ENCODE data around the gene CCDC110. TPM values are rescaled to one million over a fixed set of nuclear protein-coding genes. Genes with fewer than 3 reads are reported as not detected.

CCDC110 gene
- total and polyA plus RNA-seq, 2 of the 13 experiments (the other 11 are each of a cell fraction or from before 2014, with no cell fraction given): not detected

DNA sequence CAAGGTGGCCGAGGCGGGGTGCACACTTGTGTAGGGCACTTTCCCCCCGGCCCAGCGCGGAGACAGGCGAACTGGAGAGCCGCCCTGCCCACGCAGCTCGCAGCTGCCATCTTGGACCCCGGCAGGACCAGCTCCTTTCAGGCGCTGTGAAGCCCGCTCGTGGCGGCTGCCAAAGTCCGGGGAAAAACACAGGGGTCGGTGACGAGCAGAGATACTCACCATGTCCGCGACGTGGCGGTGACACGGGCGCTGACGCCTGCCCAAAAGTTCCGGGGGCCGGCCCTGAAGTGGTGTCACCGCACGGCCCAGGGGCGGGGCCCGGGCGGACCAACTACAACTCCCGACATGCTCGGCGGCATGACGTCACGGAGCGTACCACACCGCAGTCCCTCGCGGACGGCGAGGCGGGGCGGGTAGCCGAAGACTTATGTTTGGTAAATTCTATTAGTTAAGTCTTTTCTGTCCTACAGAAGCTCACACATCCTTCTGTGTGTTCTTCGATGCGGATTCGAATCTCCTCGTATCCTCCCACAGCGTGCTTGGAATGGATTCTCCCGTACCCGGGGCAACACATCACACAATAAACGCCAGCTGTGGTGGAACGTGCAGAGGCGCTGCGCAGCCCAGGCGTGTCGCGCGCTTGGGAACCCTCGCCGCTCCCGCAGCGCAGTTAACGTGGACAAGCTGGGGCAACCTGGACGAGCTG is 45.7 kb downstream of the CCDC110 start, which contains the start of gene UFSP2 (continued):
- TF ChIP-seq PLSCR1 (CRISPR knock-in tag; IDR thresholded peaks at IDR 0.05; ENCODE audit: borderline replicate concordance): no peak
- TF ChIP-seq ZNF781 (CRISPR knock-in tag; IDR thresholded peaks at IDR 0.05; ENCODE audit: borderline replicate concordance, not compliant biosample characterization): peak; percentile 63
- no peak for TF ChIP-seq ZNF773 (CRISPR knock-in tag; IDR thresholded peaks at IDR 0.05; ENCODE audit: borderline replicate concordance)
- no peak for TF ChIP-seq ARNT (IDR thresholded peaks at IDR 0.05)
- no peak for TF ChIP-seq ZNF234 (CRISPR knock-in tag; conservative IDR thresholded peaks at IDR 0.05)
- no peak for TF ChIP-seq ZBTB26 (CRISPR knock-in tag; IDR thresholded peaks at IDR 0.05; ENCODE audit: borderline replicate concordance)
- no peak for TF ChIP-seq MTF1 (CRISPR knock-in tag; IDR thresholded peaks at IDR 0.05)
- peak; percentile 87 for TF ChIP-seq NAIF1 (CRISPR knock-in tag; IDR thresholded peaks at IDR 0.05; ENCODE audit: borderline replicate concordance)
- no peak for TF ChIP-seq SRF (IDR thresholded peaks at IDR 0.05; ENCODE audit: low read depth, low read length)
- no peak for TF ChIP-seq FOXM1 (CRISPR knock-in tag; IDR thresholded peaks at IDR 0.05)
- no peak for TF ChIP-seq SSRP1 (CRISPR knock-in tag; IDR thresholded peaks at IDR 0.05)
- no peak for TF ChIP-seq DNMT1 (CRISPR knock-in tag; IDR thresholded peaks at IDR 0.05)
- TF ChIP-seq ZNF253 (CRISPR knock-in tag; IDR thresholded peaks at IDR 0.05; ENCODE audit: borderline replicate concordance): no peak
- TF ChIP-seq CBX5 (CRISPR knock-in tag; IDR thresholded peaks at IDR 0.05; ENCODE audit: borderline replicate concordance): peak; percentile 38; the same call in 1 of the 2 replicates
- TF ChIP-seq, protein P1, sequence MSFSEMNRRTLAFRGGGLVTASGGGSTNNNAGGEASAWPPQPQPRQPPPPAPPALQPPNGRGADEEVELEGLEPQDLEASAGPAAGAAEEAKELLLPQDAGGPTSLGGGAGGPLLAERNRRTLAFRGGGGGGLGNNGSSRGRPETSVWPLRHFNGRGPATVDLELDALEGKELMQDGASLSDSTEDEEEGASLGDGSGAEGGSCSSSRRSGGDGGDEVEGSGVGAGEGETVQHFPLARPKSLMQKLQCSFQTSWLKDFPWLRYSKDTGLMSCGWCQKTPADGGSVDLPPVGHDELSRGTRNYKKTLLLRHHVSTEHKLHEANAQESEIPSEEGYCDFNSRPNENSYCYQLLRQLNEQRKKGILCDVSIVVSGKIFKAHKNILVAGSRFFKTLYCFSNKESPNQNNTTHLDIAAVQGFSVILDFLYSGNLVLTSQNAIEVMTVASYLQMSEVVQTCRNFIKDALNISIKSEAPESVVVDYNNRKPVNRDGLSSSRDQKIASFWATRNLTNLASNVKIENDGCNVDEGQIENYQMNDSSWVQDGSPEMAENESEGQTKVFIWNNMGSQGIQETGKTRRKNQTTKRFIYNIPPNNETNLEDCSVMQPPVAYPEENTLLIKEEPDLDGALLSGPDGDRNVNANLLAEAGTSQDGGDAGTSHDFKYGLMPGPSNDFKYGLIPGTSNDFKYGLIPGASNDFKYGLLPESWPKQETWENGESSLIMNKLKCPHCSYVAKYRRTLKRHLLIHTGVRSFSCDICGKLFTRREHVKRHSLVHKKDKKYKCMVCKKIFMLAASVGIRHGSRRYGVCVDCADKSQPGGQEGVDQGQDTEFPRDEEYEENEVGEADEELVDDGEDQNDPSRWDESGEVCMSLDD (CRISPR knock-in tag; IDR thresholded peaks at IDR 0.05; ENCODE audit: borderline replicate concordance): no peak
- TF ChIP-seq, protein P2, sequence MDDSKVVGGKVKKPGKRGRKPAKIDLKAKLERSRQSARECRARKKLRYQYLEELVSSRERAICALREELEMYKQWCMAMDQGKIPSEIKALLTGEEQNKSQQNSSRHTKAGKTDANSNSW (CRISPR knock-in tag; IDR thresholded peaks at IDR 0.05; ENCODE audit: borderline replicate concordance): no peak
- no peak for TF ChIP-seq SOX13 (IDR thresholded peaks at IDR 0.05)
- peak in 1 of 2 experiments; percentile 60; a peak in 2 of 4 replicates for TF ChIP-seq SOX13 (CRISPR knock-in tag; conservative IDR thresholded peaks at IDR 0.05 in 1 of 2, IDR thresholded peaks at IDR 0.05 in 1 of 2)
- TF ChIP-seq CREB3 (CRISPR knock-in tag; IDR thresholded peaks at IDR 0.05): no peak
- TF ChIP-seq, protein P3, sequence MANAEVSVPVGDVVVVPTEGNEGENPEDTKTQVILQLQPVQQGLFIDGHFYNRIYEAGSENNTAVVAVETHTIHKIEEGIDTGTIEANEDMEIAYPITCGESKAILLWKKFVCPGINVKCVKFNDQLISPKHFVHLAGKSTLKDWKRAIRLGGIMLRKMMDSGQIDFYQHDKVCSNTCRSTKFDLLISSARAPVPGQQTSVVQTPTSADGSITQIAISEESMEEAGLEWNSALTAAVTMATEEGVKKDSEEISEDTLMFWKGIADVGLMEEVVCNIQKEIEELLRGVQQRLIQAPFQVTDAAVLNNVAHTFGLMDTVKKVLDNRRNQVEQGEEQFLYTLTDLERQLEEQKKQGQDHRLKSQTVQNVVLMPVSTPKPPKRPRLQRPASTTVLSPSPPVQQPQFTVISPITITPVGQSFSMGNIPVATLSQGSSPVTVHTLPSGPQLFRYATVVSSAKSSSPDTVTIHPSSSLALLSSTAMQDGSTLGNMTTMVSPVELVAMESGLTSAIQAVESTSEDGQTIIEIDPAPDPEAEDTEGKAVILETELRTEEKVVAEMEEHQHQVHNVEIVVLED (CRISPR knock-in tag; IDR thresholded peaks at IDR 0.05; ENCODE audit: borderline replicate concordance): peak; percentile 92
- no peak for TF ChIP-seq PCBP1 (IDR thresholded peaks at IDR 0.05; ENCODE audit: borderline replicate concordance, low read depth, low read length)
